Measurements from ENCODE around the gene PTPRF. TPM values are rescaled to one million over a fixed set of nuclear protein-coding genes. Genes with fewer than 3 reads are reported as not detected.

PTPRF gene
- total RNA-seq, 1 donor from 2014 or later: 2.9 TPM

DNA sequence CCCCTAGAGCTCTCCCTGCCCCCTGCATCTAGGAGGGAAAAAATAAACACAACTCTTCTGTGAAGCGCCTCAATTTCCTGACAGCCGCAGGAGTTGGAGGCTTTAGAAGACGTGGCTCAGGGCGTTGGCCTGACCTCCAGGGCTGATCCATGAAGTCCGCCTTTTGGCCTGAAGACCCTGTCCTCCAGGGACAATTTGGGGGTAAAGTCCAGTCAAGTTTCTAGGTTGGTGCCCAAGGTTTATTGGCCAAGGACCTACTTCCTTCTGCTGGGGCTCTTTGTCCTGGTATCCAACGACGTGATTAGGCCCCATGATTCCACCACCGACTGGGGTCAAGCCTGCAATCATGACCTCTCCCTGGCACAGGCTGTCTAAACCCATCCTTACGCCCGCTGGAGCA lies 54.9 kb downstream of the PTPRF start:
- no peaks in the 10 kb centered on the region for H3K4me1 ChIP-seq

DNA sequence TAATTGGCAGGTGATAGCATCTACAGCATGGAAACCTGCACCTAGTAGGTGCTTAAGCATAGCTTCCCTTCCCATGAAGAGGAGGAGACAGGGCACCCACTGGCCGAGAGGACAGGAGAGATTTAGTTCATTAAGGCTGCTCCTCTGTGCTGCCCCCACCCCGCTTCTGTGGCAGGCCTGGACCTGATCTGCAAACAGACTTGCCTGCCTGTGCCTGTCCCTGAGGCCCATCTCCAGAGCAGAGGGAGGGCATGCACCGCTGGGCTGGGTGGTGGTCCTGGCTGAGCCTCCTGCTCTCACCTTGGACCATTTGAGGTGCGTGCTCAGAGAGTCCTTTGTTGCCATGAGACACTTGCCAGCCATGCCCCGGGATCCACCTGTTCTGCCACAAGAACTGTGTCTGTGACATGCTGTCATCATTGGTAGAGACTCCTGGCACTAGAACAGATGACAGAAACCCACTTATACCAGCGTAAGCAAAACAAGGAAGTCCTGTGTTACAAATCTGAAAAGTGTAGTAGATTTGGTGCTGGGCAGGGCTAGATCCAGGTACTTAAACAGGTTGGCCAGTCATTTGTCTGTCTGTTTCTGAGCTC lies 55.6 kb downstream of the PTPRF start:
- Histone ChIP-seq H3K27me3 (ENCODE audit: low read depth) (no peaks in the 10 kb centered on the region), H3K4me1 (no peaks in the 10 kb centered on the region), H3K9me3 (replicated peaks) (no peaks in the 10 kb centered on the region), H3K27ac (replicated peaks) (no peak overlapping the region), H3K4me3 (no peak overlapping the region), H3K36me3 (no peaks in the 10 kb centered on the region)
- no peak for DNase-seq
- TF ChIP-seq, protein P1, sequence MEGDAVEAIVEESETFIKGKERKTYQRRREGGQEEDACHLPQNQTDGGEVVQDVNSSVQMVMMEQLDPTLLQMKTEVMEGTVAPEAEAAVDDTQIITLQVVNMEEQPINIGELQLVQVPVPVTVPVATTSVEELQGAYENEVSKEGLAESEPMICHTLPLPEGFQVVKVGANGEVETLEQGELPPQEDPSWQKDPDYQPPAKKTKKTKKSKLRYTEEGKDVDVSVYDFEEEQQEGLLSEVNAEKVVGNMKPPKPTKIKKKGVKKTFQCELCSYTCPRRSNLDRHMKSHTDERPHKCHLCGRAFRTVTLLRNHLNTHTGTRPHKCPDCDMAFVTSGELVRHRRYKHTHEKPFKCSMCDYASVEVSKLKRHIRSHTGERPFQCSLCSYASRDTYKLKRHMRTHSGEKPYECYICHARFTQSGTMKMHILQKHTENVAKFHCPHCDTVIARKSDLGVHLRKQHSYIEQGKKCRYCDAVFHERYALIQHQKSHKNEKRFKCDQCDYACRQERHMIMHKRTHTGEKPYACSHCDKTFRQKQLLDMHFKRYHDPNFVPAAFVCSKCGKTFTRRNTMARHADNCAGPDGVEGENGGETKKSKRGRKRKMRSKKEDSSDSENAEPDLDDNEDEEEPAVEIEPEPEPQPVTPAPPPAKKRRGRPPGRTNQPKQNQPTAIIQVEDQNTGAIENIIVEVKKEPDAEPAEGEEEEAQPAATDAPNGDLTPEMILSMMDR (IDR thresholded peaks at IDR 0.05; ENCODE audit: borderline replicate concordance): no peak
- intact Hi-C loops (cut with micrococcal nuclease): no loop called here

More for the DNA sequence above, 54.9 kb downstream of the PTPRF start:
- Histone ChIP-seq H3K4me3 (no peak overlapping the region), H3K36me3 (no peaks in the 10 kb centered on the region), H3K9me3 (replicated peaks) (no peaks in the 10 kb centered on the region), H3K27me3 (ENCODE audit: low read depth) (no peaks in the 10 kb centered on the region), H3K27ac (replicated peaks) (no peak overlapping the region)
- DNase-seq: no peak
- TF ChIP-seq, protein P1 (IDR thresholded peaks at IDR 0.05; ENCODE audit: borderline replicate concordance): no peak
- intact Hi-C loops (cut with micrococcal nuclease): no loop called here

DNA sequence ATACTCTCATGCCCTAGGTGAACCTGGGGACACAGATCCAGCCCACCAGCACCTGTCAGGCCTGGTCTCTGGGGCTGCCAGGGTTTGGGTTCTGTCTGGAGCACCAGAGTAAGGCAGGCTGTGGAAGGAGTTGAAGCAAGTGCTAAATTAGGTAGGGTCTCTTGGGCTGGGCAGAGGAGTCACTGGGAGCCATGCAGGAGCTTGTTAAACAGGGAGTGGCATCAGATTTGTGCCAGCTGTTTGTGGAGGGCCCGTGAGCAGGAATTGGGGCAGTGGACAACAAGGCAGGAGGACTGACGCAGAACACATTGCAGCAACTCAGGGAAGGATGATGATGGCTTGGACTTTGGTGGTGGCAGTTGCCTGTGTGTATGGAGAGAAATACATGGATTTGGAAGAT lies 56.3 kb downstream of the PTPRF start:
- Histone ChIP-seq H3K36me3 (no peaks in the 10 kb centered on the region), H3K4me3 (no peak overlapping the region)
- intact Hi-C loops (cut with micrococcal nuclease): no loop called here

DNA sequence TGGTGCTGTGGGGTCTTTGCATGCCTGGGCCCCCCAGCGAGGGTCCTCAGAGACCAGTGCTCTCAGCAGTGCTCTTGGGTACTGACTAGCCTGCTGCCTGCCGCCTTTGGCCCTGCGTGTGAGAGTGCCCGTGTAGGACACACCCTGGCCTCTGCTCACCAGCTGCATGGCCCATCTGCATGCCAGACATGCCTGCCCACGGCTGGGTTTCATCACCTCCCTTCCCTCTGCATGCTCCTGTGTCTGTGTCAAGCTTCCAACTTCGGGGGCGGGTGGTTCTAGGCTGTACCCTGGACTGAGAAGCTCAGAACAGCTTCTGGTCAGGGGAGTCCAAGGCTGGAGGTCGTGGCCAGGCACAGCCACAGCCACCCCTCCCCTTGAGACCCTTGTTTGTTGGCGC lies 56.9 kb downstream of the PTPRF start:
- no peak overlapping the region for H3K4me3 ChIP-seq
- no peaks in the 10 kb centered on the region for H3K27me3 ChIP-seq (ENCODE audit: low read depth)
- no peak overlapping the region for H3K27ac ChIP-seq (replicated peaks)
- H3K4me1 ChIP-seq: no peaks in the 10 kb centered on the region
- no peaks in the 10 kb centered on the region for H3K9me3 ChIP-seq (replicated peaks)
- TF ChIP-seq, protein P1 (IDR thresholded peaks at IDR 0.05; ENCODE audit: borderline replicate concordance): no peak
- no peaks in the 10 kb centered on the region for H3K36me3 ChIP-seq
- no peak for DNase-seq
- intact Hi-C loops (cut with micrococcal nuclease): no loop called here

More for the DNA sequence above, 56.3 kb downstream of the PTPRF start:
- H3K4me1 ChIP-seq: no peaks in the 10 kb centered on the region
- no peaks in the 10 kb centered on the region for H3K27me3 ChIP-seq (ENCODE audit: low read depth)
- H3K27ac ChIP-seq (replicated peaks): no peak overlapping the region
- TF ChIP-seq, protein P1 (IDR thresholded peaks at IDR 0.05; ENCODE audit: borderline replicate concordance): no peak
- no peak for DNase-seq
- no peaks in the 10 kb centered on the region for H3K9me3 ChIP-seq (replicated peaks)

DNA sequence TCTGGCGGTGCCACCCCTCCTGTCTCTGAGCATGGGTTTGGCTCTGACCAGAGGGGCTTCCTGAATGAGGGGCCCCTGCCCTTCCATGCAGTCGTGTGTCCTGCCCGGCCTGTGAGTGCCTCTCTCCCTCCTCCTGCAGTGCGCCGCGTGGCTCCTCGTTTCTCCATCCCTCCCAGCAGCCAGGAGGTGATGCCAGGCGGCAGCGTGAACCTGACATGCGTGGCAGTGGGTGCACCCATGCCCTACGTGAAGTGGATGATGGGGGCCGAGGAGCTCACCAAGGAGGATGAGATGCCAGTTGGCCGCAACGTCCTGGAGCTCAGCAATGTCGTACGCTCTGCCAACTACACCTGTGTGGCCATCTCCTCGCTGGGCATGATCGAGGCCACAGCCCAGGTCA lies 57.9 kb downstream of the PTPRF start:
- intact Hi-C loops (cut with micrococcal nuclease): no loop called here
- Histone ChIP-seq H3K27me3 (ENCODE audit: low read depth) (no peaks in the 10 kb centered on the region), H3K36me3 (no peaks in the 10 kb centered on the region), H3K4me3 (no peak overlapping the region), H3K4me1 (no peaks in the 10 kb centered on the region), H3K9me3 (replicated peaks) (no peaks in the 10 kb centered on the region), H3K27ac (replicated peaks) (no peak overlapping the region)
- TF ChIP-seq, protein P1 (IDR thresholded peaks at IDR 0.05; ENCODE audit: borderline replicate concordance): no peak
- DNase-seq: no peak
